Right lobe of liver (tissue), 4 donors: ENCODE measurements around the gene CDC42BPG.

Source experiments
- CTCF ChIP-seq, 4 donors: fragments of 200-600 bp in 3 of 4; fragments of 450-650 bp in 1 of 4; IDR thresholded peaks; one replicate each; pipeline versions ENCODE4 v1.5.1 to v1.8.0; 2016 to 2022; ENCODE audit warnings: antibody characterized with exemption in 4 of 4, mild to moderate bottlenecking in 2 of 4
- POLR2A ChIP-seq: fragments of 450-650 bp; IDR thresholded peaks from one replicate; pipeline ENCODE4 v1.6.1; 2017; ENCODE audit warnings: antibody characterized with exemption, mild to moderate bottlenecking
- donor health status: DM: no; HTN: no; CAD: no.
- donor health status: DM: no; HTN: no; CAD: no.
- donor health status: DM: no; HTN: yes; CAD: no.

DNA sequence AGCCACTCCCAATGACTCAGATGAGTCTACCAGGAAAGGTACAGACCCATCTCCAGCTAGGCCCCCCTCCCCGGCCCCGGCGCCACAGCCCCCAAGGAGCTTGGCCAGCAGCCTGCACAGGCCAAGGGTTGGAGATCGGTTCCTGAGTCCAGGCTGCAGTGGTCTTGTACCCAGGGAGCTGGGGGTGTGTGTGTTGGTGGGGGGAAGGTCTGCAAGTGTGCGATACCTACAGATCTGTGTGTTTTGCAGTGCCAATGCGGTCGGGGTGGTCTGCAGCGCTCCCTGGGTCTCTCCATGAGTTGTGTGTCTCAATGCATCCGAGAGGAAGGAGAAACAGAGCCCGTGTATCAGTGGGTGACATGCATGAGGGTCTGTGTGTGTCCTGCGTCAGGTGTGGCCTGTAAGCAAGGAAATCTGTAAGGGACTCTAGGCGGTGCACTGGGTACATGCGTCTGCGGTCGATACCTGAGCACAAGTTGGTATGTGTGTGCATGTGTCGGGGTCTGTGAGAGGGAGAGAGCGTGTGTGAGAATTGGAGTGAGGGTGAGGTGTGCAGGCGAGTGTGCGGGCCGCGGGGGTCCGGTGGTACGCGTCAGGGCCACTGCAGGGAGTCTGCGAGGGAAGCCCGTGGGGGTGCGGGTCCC lies 645 bp downstream of the CDC42BPG start:
- no peak for TF ChIP-seq POLR2A
- no peak for TF ChIP-seq CTCF (IDR thresholded peaks at IDR 0.05)
